Ascending aorta (tissue), 2 donors: ENCODE measurements around the gene TBX5. TPM values are rescaled to one million over a fixed set of nuclear protein-coding genes. Genes with fewer than 3 reads are reported as not detected.

ENCODE experiments used
- DNase-seq, 2 donors: peaks; one replicate each; pipeline ENCODE4 v3.0.0-alpha.2; 2019; ENCODE audit warnings: low spot score in 2 of 2
- H3K27ac ChIP-seq, 2 donors: fragments of 200-600 bp; sonication (generic); one replicate each; pipeline ENCODE4 v1.5.1; 2016 to 2017; ENCODE audit warnings: mild to moderate bottlenecking in 1 of 2
- H3K27me3 ChIP-seq: fragments of 200-600 bp; sonication (generic); one replicate; pipeline ENCODE4 v1.5.1; 2017
- H3K36me3 ChIP-seq, 2 donors: fragments of 200-600 bp; sonication (generic); one replicate each; pipeline ENCODE4 v1.5.1; 2016
- H3K4me1 ChIP-seq, 2 donors: fragments of 200-600 bp; sonication (generic); one replicate each; pipeline ENCODE4 v1.5.1; 2016 to 2017; ENCODE audit warnings: mild to moderate bottlenecking in 1 of 2
- H3K4me3 ChIP-seq, 2 donors: fragments of 200-600 bp; sonication (generic); one replicate each; pipeline ENCODE4 v1.5.1; 2016 to 2017; ENCODE audit warnings: mild to moderate bottlenecking in 1 of 2
- H3K9me3 ChIP-seq, 2 donors: fragments of 200-600 bp; sonication (generic); one replicate each; pipeline ENCODE4 v1.5.1; 2016
- CTCF ChIP-seq, 3 experiments: fragments of 200-600 bp in 2 of 3; fragments of 450-650 bp in 1 of 3; sonication (generic) in 2 of 3; IDR thresholded peaks; one replicate each; pipeline ENCODE4 v1.5.1; 2016 to 2019; ENCODE audit warnings: antibody characterized with exemption in 3 of 3, mild to moderate bottlenecking in 1 of 3, moderate library complexity in 1 of 3
- intact Hi-C: fragments of 100-400 bp; cut with DNase I; formaldehyde crosslinking; loops from one replicate; pipeline ENCODE4 v1.15.1; 2023
- total RNA-seq: library from RNA; depleted of rRNA; stranded (reverse); fragments of >200 nt; gene quantifications from one replicate; pipeline ENCODE4 v1.1.0, GENCODE V29; 2016

TBX5 gene
- total RNA-seq, 1 donor from 2014 or later: not detected

GRCh38 chr12:114343585-114344302, 62.2 kb downstream of the TBX5 start:
- Histone ChIP-seq H3K27ac (no peak overlapping the region), H3K4me3 (no peak overlapping the region), H3K36me3 (no peaks in the 10 kb centered on the region), H3K9me3 (no peaks in the 10 kb centered on the region), H3K4me1 (no peaks in the 10 kb centered on the region), H3K27me3 (no peaks in the 10 kb centered on the region)
- TF ChIP-seq CTCF (IDR thresholded peaks at IDR 0.05): no peak
- DNase-seq: no peak
- intact Hi-C loops: no loop called here

- Histone ChIP-seq H3K4me1 (no peaks in the 10 kb centered on the region), H3K27ac (no peak overlapping the region), H3K4me3 (no peak overlapping the region), H3K27me3 (no peaks in the 10 kb centered on the region), H3K36me3 (no peaks in the 10 kb centered on the region), H3K9me3 (no peaks in the 10 kb centered on the region)
- TF ChIP-seq CTCF (IDR thresholded peaks at IDR 0.05): no peak
- no peak for DNase-seq
- intact Hi-C loops: no loop called here
These were observed 63.3 kb downstream of the TBX5 start for GRCh38 chr12:114342656-114343055.

- Histone ChIP-seq H3K36me3 (no peaks in the 10 kb centered on the region), H3K4me1 (no peaks in the 10 kb centered on the region), H3K27ac (no peak overlapping the region), H3K4me3 (no peak overlapping the region), H3K27me3 (no peaks in the 10 kb centered on the region), H3K9me3 (no peaks in the 10 kb centered on the region)
- DNase-seq: no peak
- intact Hi-C loops: no loop called here
- TF ChIP-seq CTCF (IDR thresholded peaks at IDR 0.05): no peak
These were observed 64.3 kb downstream of the TBX5 start for GRCh38 chr12:114341635-114342034.

- no peak overlapping the region for H3K27ac ChIP-seq
- H3K27me3 ChIP-seq: no peaks in the 10 kb centered on the region
- no peaks in the 10 kb centered on the region for H3K36me3 ChIP-seq
- DNase-seq: no peak
- H3K9me3 ChIP-seq: no peaks in the 10 kb centered on the region
- no peak for TF ChIP-seq CTCF (IDR thresholded peaks at IDR 0.05)
- intact Hi-C loops: no loop called here
- H3K4me3 ChIP-seq: no peak overlapping the region
- no peaks in the 10 kb centered on the region for H3K4me1 ChIP-seq
These were observed 65.7 kb downstream of the TBX5 start for GRCh38 chr12:114340231-114340630.

- no peak for DNase-seq
- Histone ChIP-seq H3K27me3 (no peaks in the 10 kb centered on the region), H3K4me1 (no peaks in the 10 kb centered on the region), H3K9me3 (no peaks in the 10 kb centered on the region), H3K4me3 (no peak overlapping the region), H3K36me3 (no peaks in the 10 kb centered on the region), H3K27ac (no peak overlapping the region)
- intact Hi-C loops: no loop called here
- TF ChIP-seq CTCF (IDR thresholded peaks at IDR 0.05): no peak
These were observed 66.3 kb downstream of the TBX5 start for GRCh38 chr12:114339626-114340025.

GRCh38 chr12:114335607-114336006, 70.3 kb downstream of the TBX5 start:
- Histone ChIP-seq H3K27ac (no peak overlapping the region), H3K9me3 (no peaks in the 10 kb centered on the region), H3K4me3 (no peak overlapping the region), H3K36me3 (no peaks in the 10 kb centered on the region), H3K4me1 (no peaks in the 10 kb centered on the region), H3K27me3 (no peaks in the 10 kb centered on the region)
- intact Hi-C loops: no loop called here
- DNase-seq: no peak
- TF ChIP-seq CTCF (IDR thresholded peaks at IDR 0.05): no peak
